Stimulated activated effector memory CD8-positive, alpha-beta T cell treated with anti-CD3 and anti-CD28 coated beads, Interleukin-12 subunit alpha, Interleukin-12 subunit beta, amount 100 ng/mL, for 72 hours (primary cell): Measurements from ENCODE around the gene HPCAL4.
A peak's percentile ranks its signal among the peaks of the same experiment; 100 is the strongest.

Experiments
- ATAC-seq: fragments of 150-1000 bp; cut with Tn5 transposase; 2 replicates; pipeline ENCODE4 v1.10.0; 2021
- DNase-seq, 2 donors: peaks; one replicate each; pipeline ENCODE4 v3.0.0; 2021 to 2022; ENCODE audit warnings: low spot score in 2 of 2
- H3K27ac Mint-ChIP-seq: one replicate; pipeline ENCODE4 v1.8.0; 2022; ENCODE audit warnings: mild to moderate bottlenecking, mixed read lengths
- H3K36me3 Mint-ChIP-seq: one replicate; pipeline ENCODE4 v1.8.0; 2022; ENCODE audit warnings: mild to moderate bottlenecking, mixed read lengths
- H3K4me1 Mint-ChIP-seq: one replicate; pipeline ENCODE4 v1.8.0; 2022; ENCODE audit warnings: mixed read lengths
- H3K4me3 Mint-ChIP-seq: one replicate; pipeline ENCODE4 v1.8.0; 2022; ENCODE audit warnings: mild to moderate bottlenecking, mixed read lengths
- H3K9me3 Mint-ChIP-seq: one replicate; pipeline ENCODE4 v1.8.0; 2022; ENCODE audit warnings: mixed read lengths

HPCAL4 gene

DNA sequence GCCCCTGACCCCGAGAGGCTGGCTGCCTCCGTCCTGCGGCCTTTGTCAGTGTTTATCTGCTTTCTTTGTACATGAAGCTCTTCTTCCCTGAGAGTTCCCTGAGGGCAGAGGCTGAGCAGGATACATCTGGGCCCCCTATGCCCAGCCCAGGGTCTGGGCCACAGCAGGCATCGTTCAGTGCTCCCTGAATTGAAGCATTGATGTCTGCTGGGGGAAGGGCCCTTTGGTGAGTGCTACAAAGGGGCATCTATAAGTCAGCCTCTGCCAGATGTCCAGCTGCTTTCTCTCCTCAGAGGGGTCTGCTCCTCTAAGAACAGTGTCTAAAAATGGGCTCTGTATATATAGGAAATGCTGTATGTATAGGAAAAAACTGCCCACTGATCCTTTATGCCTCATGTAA, 53.9 kb downstream of the HPCAL4 start:
- DNase-seq (no peak), ATAC-seq (no peak)
- peaks cover 4% of the 10 kb centered on the region for H3K4me1 Mint-ChIP-seq
- no peak overlapping the region for H3K4me3 Mint-ChIP-seq
- no peaks in the 10 kb centered on the region for H3K36me3 Mint-ChIP-seq
- H3K9me3 Mint-ChIP-seq = no peaks in the 10 kb centered on the region
- no peak overlapping the region for H3K27ac Mint-ChIP-seq

- Mint-ChIP-seq H3K4me1 (peaks cover 17% of the 10 kb centered on the region), H3K9me3 (no peaks in the 10 kb centered on the region), H3K4me3 (no peak overlapping the region), H3K27ac (no peak overlapping the region), H3K36me3 (no peaks in the 10 kb centered on the region)
- no peak for DNase-seq
- no peak for ATAC-seq
Measured at GRCh38 chr1:39635871-39636210, 55.4 kb downstream of the HPCAL4 start.

DNA sequence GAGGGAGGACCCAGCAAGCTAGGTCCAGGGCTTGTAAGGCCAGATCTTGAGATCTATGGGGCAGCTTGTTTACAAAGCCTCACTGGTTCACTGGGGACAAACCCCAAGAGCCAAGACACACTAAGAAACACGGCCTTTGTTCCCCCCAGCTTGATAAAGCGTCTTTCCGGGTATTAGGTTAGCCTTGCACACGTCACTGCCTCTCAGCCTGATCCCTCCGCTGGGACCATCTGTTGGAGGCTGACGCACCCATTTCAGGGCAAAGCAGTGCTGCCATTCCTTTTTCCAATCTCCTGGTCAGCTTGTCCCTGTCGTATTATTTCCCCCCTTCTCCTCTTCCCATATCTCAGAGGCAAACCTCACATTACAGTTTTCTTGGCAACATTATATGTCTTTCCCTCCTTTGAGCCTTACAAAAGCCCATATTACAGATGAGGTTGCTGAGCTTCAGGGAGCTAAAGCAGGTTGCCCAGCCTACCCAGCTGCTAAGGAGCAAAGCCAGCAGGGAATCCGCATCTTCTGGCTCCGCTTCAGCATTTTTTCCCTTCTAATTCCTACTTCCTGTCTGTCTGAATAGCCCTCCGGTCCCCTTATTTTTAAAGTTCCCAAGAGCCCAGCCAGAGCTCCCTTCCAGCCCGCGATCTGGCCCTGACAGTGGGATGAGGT, 55.9 kb downstream of the HPCAL4 start:
- DNase-seq (no peak), ATAC-seq (no peak)
- H3K4me3 Mint-ChIP-seq = no peak overlapping the region
- H3K27ac Mint-ChIP-seq = no peak overlapping the region
- H3K36me3 Mint-ChIP-seq = no peaks in the 10 kb centered on the region
- peaks cover 22% of the 10 kb centered on the region for H3K4me1 Mint-ChIP-seq
- no peaks in the 10 kb centered on the region for H3K9me3 Mint-ChIP-seq

DNA sequence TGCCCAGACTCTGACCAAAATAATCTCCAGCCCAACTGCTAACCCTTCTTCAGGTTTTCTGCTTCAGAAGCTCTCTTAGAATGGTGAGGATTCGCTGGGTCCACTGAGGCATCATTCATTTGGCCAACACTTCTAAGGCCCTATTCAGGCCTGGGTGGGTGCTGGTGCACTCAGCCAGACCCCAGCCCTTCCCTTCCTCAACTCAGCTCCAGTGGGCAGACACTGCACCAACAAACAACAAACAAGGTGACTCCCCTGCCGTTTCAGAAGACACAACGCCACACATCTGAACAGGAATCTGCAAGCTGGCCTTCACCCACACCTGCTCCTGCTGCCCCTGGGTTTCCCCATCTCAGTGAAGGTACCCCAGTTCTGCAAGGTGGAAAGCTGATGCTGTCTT, 57.8 kb downstream of the HPCAL4 start:
- DNase-seq = no peak
- H3K4me1 Mint-ChIP-seq = peaks cover 27% of the 10 kb centered on the region
- H3K4me3 Mint-ChIP-seq = no peak overlapping the region
- H3K9me3 Mint-ChIP-seq = no peaks in the 10 kb centered on the region
- no peaks in the 10 kb centered on the region for H3K36me3 Mint-ChIP-seq
- no peak for ATAC-seq
- no peak overlapping the region for H3K27ac Mint-ChIP-seq

DNA sequence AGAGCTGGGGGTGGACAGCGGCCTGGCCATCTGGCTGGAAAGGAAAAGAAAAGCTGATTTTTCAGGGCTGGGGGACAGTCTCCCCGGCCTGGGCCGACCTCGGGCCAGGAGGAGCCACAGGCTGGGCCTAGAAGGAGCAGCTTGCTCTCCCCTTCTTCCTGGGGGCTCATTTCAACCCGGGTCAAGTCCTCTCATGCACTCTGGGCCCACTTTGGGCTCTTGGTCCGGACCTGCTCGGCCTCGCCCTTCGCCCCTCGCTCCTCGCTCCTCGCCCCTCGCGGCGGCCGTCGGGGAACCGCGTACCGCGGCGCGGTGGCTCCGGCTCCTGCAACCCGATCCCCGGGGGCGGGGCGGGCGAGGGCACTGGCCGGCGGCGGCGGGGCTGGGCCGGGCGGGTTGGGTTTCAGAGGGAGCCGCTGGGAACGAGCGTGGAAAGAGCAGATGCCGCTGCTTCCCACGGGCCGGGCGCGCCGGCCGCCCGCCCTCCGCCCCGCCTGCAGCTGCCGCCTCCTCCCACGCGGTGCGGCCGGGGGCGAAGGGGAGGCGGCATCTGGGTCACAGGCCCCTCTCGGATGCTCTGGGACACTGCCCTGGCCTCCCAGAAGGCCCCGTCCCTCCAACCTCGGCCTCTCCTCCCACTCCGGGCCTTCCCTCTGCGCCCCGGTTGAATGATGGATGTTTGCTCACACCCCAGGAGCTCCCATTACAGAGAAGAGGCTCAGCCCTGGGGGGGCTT, 58.4 kb downstream of the HPCAL4 start:
- Mint-ChIP-seq H3K4me1 (peaks cover 27% of the 10 kb centered on the region), H3K27ac (no peak overlapping the region), H3K9me3 (no peaks in the 10 kb centered on the region), H3K36me3 (no peaks in the 10 kb centered on the region), H3K4me3 (no peak overlapping the region)
- DNase-seq = no peak
- ATAC-seq = no peak

GRCh38 chr1:39632323-39632681, 58.9 kb downstream of the HPCAL4 start:
- H3K9me3 Mint-ChIP-seq = no peaks in the 10 kb centered on the region
- no peak for DNase-seq
- no peaks in the 10 kb centered on the region for H3K36me3 Mint-ChIP-seq
- ATAC-seq = no peak
- no peak overlapping the region for H3K27ac Mint-ChIP-seq
- no peak overlapping the region for H3K4me3 Mint-ChIP-seq
- H3K4me1 Mint-ChIP-seq = peaks cover 27% of the 10 kb centered on the region

- Mint-ChIP-seq H3K4me1 (peaks cover 27% of the 10 kb centered on the region), H3K36me3 (no peaks in the 10 kb centered on the region), H3K4me3 (no peak overlapping the region), H3K9me3 (no peaks in the 10 kb centered on the region), H3K27ac (peak overlapping the region; percentile 34)
- ATAC-seq (peak; percentile 59), DNase-seq (no peak)
Measured at GRCh38 chr1:39631361-39632322, 59.6 kb downstream of the HPCAL4 start.

DNA sequence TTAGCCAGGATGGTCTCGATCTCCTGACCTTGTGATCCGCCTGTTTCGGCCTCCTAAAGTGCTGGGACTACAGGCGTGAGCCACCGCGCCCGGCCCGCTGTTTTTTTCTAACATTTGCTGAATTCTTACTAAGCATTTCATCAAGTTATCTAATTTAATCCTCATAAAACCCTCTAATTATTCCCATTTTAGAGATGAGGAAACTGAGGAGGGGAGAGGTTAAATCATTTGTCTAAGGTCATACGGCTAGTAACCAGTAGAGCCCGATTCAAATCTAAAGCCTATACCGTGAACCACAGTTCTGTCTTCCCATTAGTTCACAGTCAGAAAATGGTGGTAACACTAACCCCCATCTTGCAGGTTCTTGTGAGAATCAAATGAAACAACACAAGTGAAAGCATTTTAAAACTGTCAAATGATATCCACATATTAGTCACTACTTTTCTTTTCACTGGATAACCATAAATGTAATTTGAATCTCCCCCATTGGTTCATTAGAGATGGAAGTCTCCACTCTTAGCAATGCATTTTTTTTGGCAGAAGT, 62.4 kb downstream of the HPCAL4 start:
- DNase-seq (no peak), ATAC-seq (peak; percentile 48)
- Mint-ChIP-seq H3K36me3 (no peaks in the 10 kb centered on the region), H3K4me1 (peaks cover 27% of the 10 kb centered on the region), H3K27ac (no peak overlapping the region), H3K9me3 (no peaks in the 10 kb centered on the region), H3K4me3 (no peak overlapping the region)
